Left ventricle myocardium inferior (tissue), 1 donor: ENCODE results near the gene MYLK2. TPM values are rescaled to one million over a fixed set of nuclear protein-coding genes. Genes with fewer than 3 reads are reported as not detected.

Experiments used
- DNase-seq: peaks from one replicate; pipeline ENCODE4 v3.0.0-alpha.2; 2020
- H3K27ac ChIP-seq: fragments of 200-600 bp; replicated peaks from 2 replicates; pipeline ENCODE4 v1.8.0; 2021
- H3K27me3 ChIP-seq: fragments of 200-600 bp; 2 replicates; pipeline ENCODE4 v1.8.0; 2021; ENCODE audit warnings: low read depth
- H3K36me3 ChIP-seq: fragments of 200-600 bp; 2 replicates; pipeline ENCODE4 v1.8.0; 2021
- H3K4me1 ChIP-seq: fragments of 200-600 bp; 2 replicates; pipeline ENCODE4 v1.8.0; 2021
- H3K4me3 ChIP-seq: fragments of 200-600 bp; 2 replicates; pipeline ENCODE4 v1.8.0; 2021; ENCODE audit warnings: mild to moderate bottlenecking, moderate library complexity
- H3K9me3 ChIP-seq: fragments of 200-600 bp; replicated peaks from 2 replicates; pipeline ENCODE4 v1.8.0; 2021
- CTCF ChIP-seq: fragments of 200-600 bp; IDR thresholded peaks from 2 replicates; pipeline ENCODE4 v1.8.0; 2021; ENCODE audit warnings: antibody characterized with exemption, mild to moderate bottlenecking, borderline replicate concordance
- intact Hi-C: fragments of 100-400 bp; cut with micrococcal nuclease; formaldehyde crosslinking; loops from one replicate; pipeline ENCODE4 v1.11.0; 2022
- total RNA-seq: library from RNA; stranded (reverse); fragmentation: NEBNext Ultra II Directional; extraction: Animal tissue kit (Norgen Biotek cat#: 25700); gene quantifications from one replicate; pipeline ENCODE4 v1.2.1, GENCODE V29; 2021
- donor health status: DM: no; HTN: yes; CAD: no; lungs with severe emphysema.

Gene MYLK2
- total RNA-seq, 1 donor from 2014 or later: 0.25 TPM

- no peak for TF ChIP-seq CTCF
- H3K27me3 ChIP-seq: no peaks in the 10 kb centered on the region
- DNase-seq: no peak
- H3K4me1 ChIP-seq: peaks cover 64% of the 10 kb centered on the region
- intact Hi-C loops: no loop called here
- no peaks in the 10 kb centered on the region for H3K36me3 ChIP-seq
- H3K4me3 ChIP-seq: no peak overlapping the region
- H3K27ac ChIP-seq: peak overlapping the region; percentile 43
- H3K9me3 ChIP-seq: no peaks in the 10 kb centered on the region
Measured at GRCh38 chr20:31815408-31816188, 3.6 kb upstream of the MYLK2 start.

- H3K27me3 ChIP-seq: no peaks in the 10 kb centered on the region
- no peaks in the 10 kb centered on the region for H3K36me3 ChIP-seq
- intact Hi-C loops: no loop called here
- H3K9me3 ChIP-seq: no peaks in the 10 kb centered on the region
- DNase-seq: no peak
- H3K4me3 ChIP-seq: no peak overlapping the region
- peak overlapping the region; percentile 43 for H3K27ac ChIP-seq
- peaks cover 57% of the 10 kb centered on the region for H3K4me1 ChIP-seq
- TF ChIP-seq CTCF: no peak
Measured at GRCh38 chr20:31816221-31816620, 2.9 kb upstream of the MYLK2 start.

- H3K36me3 ChIP-seq: no peaks in the 10 kb centered on the region
- no peak overlapping the region for H3K27ac ChIP-seq
- peaks cover 51% of the 10 kb centered on the region for H3K4me1 ChIP-seq
- intact Hi-C loops: no loop called here
- no peaks in the 10 kb centered on the region for H3K27me3 ChIP-seq
- TF ChIP-seq CTCF: no peak
- no peaks in the 10 kb centered on the region for H3K9me3 ChIP-seq
- DNase-seq: no peak
- no peak overlapping the region for H3K4me3 ChIP-seq
Measured at GRCh38 chr20:31817461-31817860, 1.7 kb upstream of the MYLK2 start.

GRCh38 chr20:31818376-31818908 lies 714 bp upstream of the MYLK2 start:
- Histone ChIP-seq H3K4me1 (peaks cover 49% of the 10 kb centered on the region), H3K9me3 (no peaks in the 10 kb centered on the region), H3K27me3 (no peaks in the 10 kb centered on the region), H3K36me3 (no peaks in the 10 kb centered on the region), H3K27ac (no peak overlapping the region), H3K4me3 (no peak overlapping the region)
- no peak for TF ChIP-seq CTCF
- no peak for DNase-seq
- intact Hi-C loops: no loop called here

- Histone ChIP-seq H3K27me3 (no peaks in the 10 kb centered on the region), H3K4me1 (peaks cover 38% of the 10 kb centered on the region), H3K36me3 (no peaks in the 10 kb centered on the region), H3K9me3 (no peaks in the 10 kb centered on the region), H3K4me3 (no peak overlapping the region), H3K27ac (no peak overlapping the region)
- no peak for TF ChIP-seq CTCF
- intact Hi-C loops: no loop called here
- DNase-seq: no peak
Measured at GRCh38 chr20:31820228-31820627, 1.1 kb downstream of the MYLK2 start.
